MM.1S (cell line): ENCODE measurements around the gene CLNK.
A peak's percentile ranks its signal among the peaks of the same experiment; 100 is the strongest.

ENCODE experiments used
- DNase-seq: peaks from one replicate; pipeline ENCODE4 v3.0.0-alpha.2; 2015
- H2AFZ ChIP-seq: fragments of 300-600 bp; sonication (generic); 2 replicates; pipeline ENCODE4 v1.6.0; 2016; ENCODE audit warnings: antibody characterized with exemption, low read length
- H3F3A ChIP-seq: fragments of 300-600 bp; sonication (generic); 2 replicates; pipeline ENCODE4 v1.6.1; 2016; ENCODE audit warnings: mild to moderate bottlenecking, antibody characterized with exemption, low read length, moderate library complexity, mixed read lengths; ENCODE audit not compliant: insufficient read depth
- H3K27ac ChIP-seq: fragments of 300-600 bp; sonication (generic); 2 replicates; pipeline ENCODE4 v1.5.1; 2016; ENCODE audit warnings: mild to moderate bottlenecking, low read length
- H3K27me3 ChIP-seq: fragments of 300-600 bp; sonication (generic); replicated peaks from 2 replicates; pipeline ENCODE4 v1.6.0; 2016; ENCODE audit warnings: low read length; ENCODE audit not compliant: insufficient read depth
- H3K36me3 ChIP-seq: fragments of 300-600 bp; sonication (generic); replicated peaks from 2 replicates; pipeline ENCODE4 v1.6.1; 2016; ENCODE audit warnings: mild to moderate bottlenecking, low read length, mixed read lengths; ENCODE audit not compliant: insufficient read depth
- H3K4me1 ChIP-seq: fragments of 300-600 bp; sonication (generic); 2 replicates; pipeline ENCODE4 v1.6.1; 2016; ENCODE audit warnings: low read length, mixed read lengths
- H3K4me2 ChIP-seq: fragments of 300-600 bp; sonication (generic); 2 replicates; pipeline ENCODE4 v1.6.0; 2016; ENCODE audit warnings: low read depth, low read length
- H3K4me3 ChIP-seq: fragments of 300-600 bp; sonication (generic); 2 replicates; pipeline ENCODE4 v1.5.1; 2016; ENCODE audit warnings: low read length, mixed read lengths
- H3K79me2 ChIP-seq: fragments of 300-600 bp; sonication (generic); 2 replicates; pipeline ENCODE4 v1.6.1; 2016; ENCODE audit warnings: mixed run types, low read length, mixed read lengths
- H3K9ac ChIP-seq: fragments of 300-600 bp; sonication (generic); 2 replicates; pipeline ENCODE4 v1.6.1; 2016; ENCODE audit warnings: low read length, mixed read lengths
- H3K9me2 ChIP-seq: fragments of 300-600 bp; sonication (generic); replicated peaks from 2 replicates; pipeline ENCODE4 v1.6.1; 2016; ENCODE audit warnings: mild to moderate bottlenecking, low read length, mixed read lengths; ENCODE audit not compliant: insufficient read depth
- H3K9me3 ChIP-seq: fragments of 300-600 bp; sonication (generic); replicated peaks from 2 replicates; pipeline ENCODE4 v1.6.1; 2016; ENCODE audit warnings: mild to moderate bottlenecking, low read length, mixed read lengths; ENCODE audit not compliant: insufficient read depth
- H4K20me1 ChIP-seq: fragments of 300-600 bp; sonication (generic); 2 replicates; pipeline ENCODE4 v1.6.1; 2016; ENCODE audit warnings: mild to moderate bottlenecking, low read length, moderate library complexity, mixed read lengths; ENCODE audit not compliant: insufficient read depth
- CTCF ChIP-seq: fragments of 300-600 bp; sonication (generic); IDR thresholded peaks from 2 replicates; pipeline ENCODE4 v1.5.1; 2016; ENCODE audit warnings: antibody characterized with exemption, low read length, mixed read lengths
- EZH2 ChIP-seq: fragments of 300-600 bp; sonication (generic); optimal IDR thresholded peaks from 2 replicates; pipeline ENCODE3; 2017; ENCODE audit warnings: low read depth, mild to moderate bottlenecking, antibody characterized with exemption, low read length, mixed read lengths
- EZH2phosphoT487 ChIP-seq: fragments of 300-600 bp; sonication (generic); IDR thresholded peaks from 2 replicates; pipeline ENCODE4 v1.6.1; 2018; ENCODE audit warnings: antibody characterized with exemption, low read length

Gene CLNK

DNA sequence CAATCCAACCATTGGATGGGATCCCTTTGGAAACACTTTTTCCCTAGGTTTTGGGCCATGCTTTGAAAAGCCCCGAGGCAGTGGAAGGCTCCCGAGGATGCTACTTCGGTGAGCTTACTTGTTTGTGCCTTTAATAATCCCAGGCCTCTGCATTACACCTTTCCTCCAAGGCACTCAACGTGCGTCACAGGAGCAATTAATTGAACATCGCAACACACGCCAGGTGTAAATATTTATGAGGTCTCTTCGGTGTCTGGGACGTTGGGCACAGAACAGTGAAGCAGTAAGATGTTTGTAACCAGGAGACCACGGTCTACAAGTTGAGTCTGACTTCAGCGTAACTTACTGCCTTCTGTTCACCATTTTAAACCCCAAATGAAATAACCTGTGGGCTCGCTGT, 97.3 kb downstream of the CLNK start:
- Histone ChIP-seq H4K20me1 (no peaks in the 10 kb centered on the region), H3K9me2 (no peaks in the 10 kb centered on the region), H3K36me3 (no peaks in the 10 kb centered on the region), H2AFZ (no peak overlapping the region), H3K4me2 (no peak overlapping the region), H3K9ac (no peak overlapping the region), H3F3A (no peaks in the 10 kb centered on the region), H3K4me3 (no peak overlapping the region), H3K4me1 (peaks cover 5% of the 10 kb centered on the region; the same call in 1 of the 2 replicates), H3K27ac (no peak overlapping the region), H3K27me3 (no peaks in the 10 kb centered on the region), H3K79me2 (no peaks in the 10 kb centered on the region), H3K9me3 (no peaks in the 10 kb centered on the region)
- TF ChIP-seq EZH2phosphoT487, result no peak
- TF ChIP-seq CTCF, result no peak
- TF ChIP-seq EZH2, result no peak
- no peak for DNase-seq

GRCh38 chr4:10584042-10584441, 100.5 kb downstream of the CLNK start:
- no peaks in the 10 kb centered on the region for H3K36me3 ChIP-seq
- H4K20me1 ChIP-seq, result no peaks in the 10 kb centered on the region
- peak overlapping the region; percentile 2; the same call in 1 of the 2 replicates for H3K4me3 ChIP-seq
- TF ChIP-seq EZH2, result no peak
- TF ChIP-seq CTCF, result no peak
- no peaks in the 10 kb centered on the region for H3K9me2 ChIP-seq
- H3F3A ChIP-seq, result no peaks in the 10 kb centered on the region
- H3K4me2 ChIP-seq, result peak overlapping the region; percentile 20; the same call in 1 of the 2 replicates
- no peak overlapping the region for H3K9ac ChIP-seq
- H3K4me1 ChIP-seq, result peaks cover 5% of the 10 kb centered on the region; the same call in 1 of the 2 replicates
- no peaks in the 10 kb centered on the region for H3K27me3 ChIP-seq
- no peak overlapping the region for H3K27ac ChIP-seq
- peak; percentile 33 for DNase-seq
- H3K9me3 ChIP-seq, result no peaks in the 10 kb centered on the region
- no peak overlapping the region for H2AFZ ChIP-seq
- H3K79me2 ChIP-seq, result no peaks in the 10 kb centered on the region

DNA sequence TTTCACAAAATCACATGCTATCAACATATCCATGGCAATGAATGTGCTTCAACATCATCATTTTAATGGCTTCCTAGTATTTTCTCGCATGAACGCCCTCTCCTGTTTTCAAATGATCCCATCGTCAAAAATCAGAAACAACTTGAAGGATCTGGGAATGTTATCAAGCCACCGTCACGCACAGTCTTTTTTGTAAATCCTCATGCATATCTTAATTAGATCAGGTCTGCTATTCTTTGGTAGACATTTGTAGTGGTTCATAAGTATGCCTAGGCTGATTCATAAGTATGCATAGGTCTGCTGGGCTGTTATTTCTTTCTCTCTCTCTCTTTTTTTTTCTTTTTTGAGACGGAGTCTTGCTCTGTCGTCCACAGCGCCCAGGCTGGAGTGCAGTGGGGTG, 101.6 kb downstream of the CLNK start:
- Histone ChIP-seq H3K4me1 (peaks cover 5% of the 10 kb centered on the region), H3K9ac (no peak overlapping the region), H3K36me3 (no peaks in the 10 kb centered on the region), H3K4me3 (no peak overlapping the region), H3K4me2 (no peak overlapping the region), H3K27me3 (no peaks in the 10 kb centered on the region), H3F3A (peaks cover 8% of the 10 kb centered on the region), H3K9me3 (no peaks in the 10 kb centered on the region), H3K27ac (no peak overlapping the region), H3K9me2 (no peaks in the 10 kb centered on the region), H4K20me1 (no peaks in the 10 kb centered on the region), H2AFZ (no peak overlapping the region), H3K79me2 (no peaks in the 10 kb centered on the region)
- no peak for DNase-seq
- TF ChIP-seq EZH2 (no peak), CTCF (no peak), EZH2phosphoT487 (no peak)
